Measurements from ENCODE around the gene USP11. TPM values are rescaled to one million over a fixed set of nuclear protein-coding genes. Genes with fewer than 3 reads are reported as not detected.

Gene USP11
- total and polyA plus RNA-seq, 10 donors: 19.9 to 91.5 (median 58.7) TPM

- Histone ChIP-seq H3K27me3 (replicated peaks in 1 of 7) (peaks cover 0 to 18% (median 0%) of the 10 kb centered on the region in 7 donors), H3K4me1 (no peaks in the 10 kb centered on the region), H3K27ac (peak overlapping the region in 1 of 8 donors; percentile 38), H3K36me3 (no peaks in the 10 kb centered on the region), H3K4me3 (no peak overlapping the region), H3K9me3 (no peaks in the 10 kb centered on the region)
- DNase-seq: no peak
- TF ChIP-seq POLR2A (IDR thresholded peaks at IDR 0.05) (no peak), CTCF (IDR thresholded peaks at IDR 0.05 in 8 of 11, conservative IDR thresholded peaks at IDR 0.05 in 3 of 11) (no peak), POLR2AphosphoS5 (IDR thresholded peaks at IDR 0.05) (no peak)
- WGBS, 5 donors: 58 to 78% (median 68%) methylated on average over 7 of the region's 7 CpGs
- intact Hi-C loops (cut with DNase I; ENCODE audit: low total_unique reads): no loop called here
Observed at GRCh38 chrX:47264483-47265173, 31.8 kb downstream of the USP11 start.

GRCh38 chrX:47266643-47267042, 33.8 kb downstream of the USP11 start:
- Histone ChIP-seq H3K36me3 (no peaks in the 10 kb centered on the region), H3K4me1 (no peaks in the 10 kb centered on the region), H3K27me3 (replicated peaks in 1 of 7) (peaks cover 0 to 12% (median 0%) of the 10 kb centered on the region in 7 donors), H3K27ac (no peak overlapping the region), H3K9me3 (no peaks in the 10 kb centered on the region), H3K4me3 (no peak overlapping the region)
- no peak for TF ChIP-seq POLR2AphosphoS5 (IDR thresholded peaks at IDR 0.05)
- no peak for TF ChIP-seq CTCF (IDR thresholded peaks at IDR 0.05 in 8 of 11, conservative IDR thresholded peaks at IDR 0.05 in 3 of 11)
- no peak for DNase-seq
- 78 to 88% (median 82%) methylated on average over 7 of the region's 7 CpGs for WGBS, 5 donors
- intact Hi-C loops (cut with DNase I; ENCODE audit: low total_unique reads): no loop called here

DNA sequence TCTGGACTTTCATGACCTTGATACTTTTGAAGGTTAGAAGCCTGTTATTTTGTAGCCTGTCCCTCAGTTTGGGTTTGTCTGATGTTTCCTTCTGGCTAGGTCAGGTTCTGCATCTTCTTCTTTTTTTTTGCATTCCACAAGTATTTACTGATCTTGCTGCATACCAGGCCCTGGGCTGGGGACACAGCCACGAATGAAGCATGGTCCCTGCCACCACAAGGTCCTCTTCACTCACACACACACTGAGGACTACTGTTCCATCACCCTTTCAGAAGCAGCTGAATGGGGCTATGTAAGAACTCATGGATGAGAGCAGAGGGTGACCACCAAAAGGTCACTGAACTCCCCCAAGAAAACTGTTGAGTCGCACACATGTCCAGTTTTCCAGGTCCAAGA, 39.2 kb downstream of the USP11 start:
- no peaks in the 10 kb centered on the region for H3K9me3 ChIP-seq
- H3K27ac ChIP-seq: no peak overlapping the region
- H3K36me3 ChIP-seq: no peaks in the 10 kb centered on the region
- H3K27me3 ChIP-seq (replicated peaks in 1 of 7): peaks cover 0 to 22% (median 0%) of the 10 kb centered on the region in 7 donors
- H3K4me1 ChIP-seq: no peaks in the 10 kb centered on the region
- TF ChIP-seq POLR2AphosphoS5 (IDR thresholded peaks at IDR 0.05): no peak
- no peak for TF ChIP-seq POLR2A (IDR thresholded peaks at IDR 0.05)
- TF ChIP-seq CTCF (IDR thresholded peaks at IDR 0.05 in 8 of 11, conservative IDR thresholded peaks at IDR 0.05 in 3 of 11): no peak
- WGBS, 5 donors: 60 to 85% (median 70%) methylated on average over 2 of the region's 2 CpGs
- no peak overlapping the region for H3K4me3 ChIP-seq
- DNase-seq: no peak
- intact Hi-C loops (cut with DNase I; ENCODE audit: low total_unique reads): no loop called here

GRCh38 chrX:47273011-47273730, 40.4 kb downstream of the USP11 start:
- TF ChIP-seq POLR2AphosphoS5 (IDR thresholded peaks at IDR 0.05): no peak
- no peaks in the 10 kb centered on the region for H3K4me1 ChIP-seq
- intact Hi-C loops (cut with DNase I; ENCODE audit: low total_unique reads): no loop called here

More at GRCh38 chrX:47273011-47273730, 40.4 kb downstream of the USP11 start:
- no peaks in the 10 kb centered on the region for H3K36me3 ChIP-seq
- no peak for DNase-seq
- H3K27me3 ChIP-seq (replicated peaks in 1 of 7): peaks cover 0 to 24% (median 0%) of the 10 kb centered on the region in 7 donors
- 70 to 96% (median 80%) methylated on average over 4 to 7 of the region's 7 CpGs for WGBS, 5 donors
- H3K9me3 ChIP-seq: no peaks in the 10 kb centered on the region
- no peak overlapping the region for H3K27ac ChIP-seq
- H3K4me3 ChIP-seq: no peak overlapping the region
